HL-60 (cell line): Measurements from ENCODE around the gene FMC1.

Experiments
- CTCF ChIP-seq: IDR thresholded peaks from one replicate; pipeline ENCODE4 v1.5.1; 2011; ENCODE audit warnings: low read length, control low read depth, inconsistent platforms; ENCODE audit not compliant: insufficient read depth
- GABPA ChIP-seq: IDR thresholded peaks from 2 replicates; pipeline ENCODE4 v1.6.1; 2012; ENCODE audit warnings: low read depth
- POLR2AphosphoS5 ChIP-seq: IDR thresholded peaks from 2 replicates; pipeline ENCODE4 v1.6.1; 2012; ENCODE audit warnings: low read depth
- REST ChIP-seq: IDR thresholded peaks from 2 replicates; pipeline ENCODE4 v1.6.1; 2012; ENCODE audit warnings: low read depth; ENCODE audit not compliant: insufficient replicate concordance

- no peak for TF ChIP-seq REST
- TF ChIP-seq CTCF, result no peak
- TF ChIP-seq POLR2AphosphoS5, result no peak
- no peak for TF ChIP-seq GABPA
Measured at GRCh38 chr7:139384611-139385010, 43.5 kb downstream of the FMC1 start.
